Measurements from ENCODE around the gene SERTAD3. TPM values are rescaled to one million over a fixed set of nuclear protein-coding genes. Genes with fewer than 3 reads are reported as not detected.
"Not testable (repeated sequence)": the region's sequence is repeated elsewhere in the genome, so short reads cannot be mapped to it uniquely, and the experiment has no call there.

The SERTAD3 gene
- total RNA-seq, 1 donor from 2014 or later: 25.8 TPM

DNA sequence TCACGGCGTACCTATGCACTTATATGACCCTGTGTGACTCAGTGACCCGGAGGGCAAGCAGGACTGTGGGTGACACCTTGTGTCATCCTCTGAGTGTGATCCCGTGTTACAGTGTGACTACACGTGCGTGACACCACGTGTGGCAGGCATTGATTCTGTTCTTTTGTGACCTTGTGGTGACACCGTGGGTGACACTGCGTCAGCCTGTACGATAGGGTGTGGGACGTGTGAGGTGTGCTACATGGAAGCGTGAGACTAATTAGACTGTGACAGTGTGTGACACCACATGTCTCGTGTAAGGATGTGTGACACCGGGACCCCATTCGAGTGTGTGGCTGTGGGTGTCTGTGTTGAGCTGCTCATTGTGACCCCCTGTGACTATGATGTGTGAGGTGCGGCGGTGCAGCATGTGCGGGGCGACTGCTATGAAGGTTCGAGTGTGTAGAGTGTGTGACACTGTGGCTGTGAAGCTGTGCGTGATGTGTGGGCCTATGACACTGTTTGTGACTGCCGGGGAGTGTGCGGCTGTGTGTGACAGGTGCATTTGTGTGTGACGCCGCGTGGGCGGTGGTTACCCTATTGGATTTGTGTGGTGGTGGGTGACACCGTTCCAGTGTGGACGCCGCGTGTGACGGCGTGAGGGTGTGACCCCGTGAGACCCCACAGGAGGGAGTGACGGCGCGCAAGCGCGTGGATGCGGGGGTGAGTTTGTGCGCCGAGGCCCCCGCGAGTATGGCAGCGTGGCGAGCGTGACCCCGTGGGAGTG lies 22.3 kb upstream of the SERTAD3 start:
- Mint-ChIP-seq H3K36me3 (ENCODE audit: low read depth) (no peaks in the 10 kb centered on the region), H3K27me3 (ENCODE audit: low read depth) (peaks cover 51% of the 10 kb centered on the region), H3K4me1 (peaks cover 19% of the 10 kb centered on the region), H3K4me3 (peak overlapping the region; percentile 88), H3K27ac (ENCODE audit: unreplicated experiment) (no peak overlapping the region), H3K9me3 (no peaks in the 10 kb centered on the region)
- TF ChIP-seq, protein P1, sequence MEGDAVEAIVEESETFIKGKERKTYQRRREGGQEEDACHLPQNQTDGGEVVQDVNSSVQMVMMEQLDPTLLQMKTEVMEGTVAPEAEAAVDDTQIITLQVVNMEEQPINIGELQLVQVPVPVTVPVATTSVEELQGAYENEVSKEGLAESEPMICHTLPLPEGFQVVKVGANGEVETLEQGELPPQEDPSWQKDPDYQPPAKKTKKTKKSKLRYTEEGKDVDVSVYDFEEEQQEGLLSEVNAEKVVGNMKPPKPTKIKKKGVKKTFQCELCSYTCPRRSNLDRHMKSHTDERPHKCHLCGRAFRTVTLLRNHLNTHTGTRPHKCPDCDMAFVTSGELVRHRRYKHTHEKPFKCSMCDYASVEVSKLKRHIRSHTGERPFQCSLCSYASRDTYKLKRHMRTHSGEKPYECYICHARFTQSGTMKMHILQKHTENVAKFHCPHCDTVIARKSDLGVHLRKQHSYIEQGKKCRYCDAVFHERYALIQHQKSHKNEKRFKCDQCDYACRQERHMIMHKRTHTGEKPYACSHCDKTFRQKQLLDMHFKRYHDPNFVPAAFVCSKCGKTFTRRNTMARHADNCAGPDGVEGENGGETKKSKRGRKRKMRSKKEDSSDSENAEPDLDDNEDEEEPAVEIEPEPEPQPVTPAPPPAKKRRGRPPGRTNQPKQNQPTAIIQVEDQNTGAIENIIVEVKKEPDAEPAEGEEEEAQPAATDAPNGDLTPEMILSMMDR (conservative IDR thresholded peaks at IDR 0.05): no peak
- DNase-seq (ENCODE audit: low read depth, low spot score): no peak

DNA sequence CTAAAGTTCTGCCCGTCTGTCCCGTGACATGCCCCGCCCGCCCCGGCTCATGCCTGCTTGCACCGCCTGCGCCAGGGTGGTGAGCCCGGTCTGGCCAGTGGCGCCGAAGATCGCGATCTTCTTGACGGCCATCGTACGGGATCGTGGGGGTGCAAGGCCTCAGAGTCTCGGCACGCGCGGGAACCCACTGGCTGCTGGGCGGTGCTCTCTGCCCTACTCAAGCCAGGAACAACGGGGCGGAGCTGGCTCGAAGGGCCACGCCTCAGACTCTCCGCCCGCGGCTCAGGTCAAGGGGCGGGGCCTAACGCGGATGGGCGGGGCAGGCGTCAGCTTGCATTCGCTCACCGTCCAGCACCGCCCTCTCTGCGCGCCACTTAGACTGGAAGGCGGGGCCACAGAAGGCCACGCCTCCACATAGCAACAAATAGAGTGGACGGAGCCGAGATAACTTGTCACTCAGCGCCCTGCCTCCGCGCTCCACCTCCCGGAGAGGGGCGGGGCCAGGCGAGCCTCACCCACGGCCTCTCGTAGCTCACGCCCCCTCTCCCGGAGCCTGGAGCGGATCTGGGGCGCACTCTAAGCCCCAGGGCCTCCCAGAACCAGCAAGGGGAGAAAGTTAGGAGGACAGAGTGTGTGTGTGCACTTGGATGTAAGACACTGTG lies 21.6 kb upstream of the SERTAD3 start, which contains the start of gene BLVRB:
Gene BLVRB (minus strand): TSS at position 189 of the 662 bp plus-strand sequence. CDS start 57 bp downstream, at position 132.
- H3K4me1 Mint-ChIP-seq: peaks cover 19% of the 10 kb centered on the region
- no peaks in the 10 kb centered on the region for H3K36me3 Mint-ChIP-seq (ENCODE audit: low read depth)
- peak within 1 kb of the TSS; percentile 88 for H3K4me3 Mint-ChIP-seq
- peak; percentile 99 for DNase-seq (ENCODE audit: low read depth, low spot score)
- no peaks in the 10 kb centered on the region for H3K9me3 Mint-ChIP-seq
- H3K27ac Mint-ChIP-seq (ENCODE audit: unreplicated experiment): no peak within 1 kb of the TSS
- H3K27me3 Mint-ChIP-seq (ENCODE audit: low read depth): peaks cover 51% of the 10 kb centered on the region
- TF ChIP-seq, protein P1 (conservative IDR thresholded peaks at IDR 0.05): no peak

DNA sequence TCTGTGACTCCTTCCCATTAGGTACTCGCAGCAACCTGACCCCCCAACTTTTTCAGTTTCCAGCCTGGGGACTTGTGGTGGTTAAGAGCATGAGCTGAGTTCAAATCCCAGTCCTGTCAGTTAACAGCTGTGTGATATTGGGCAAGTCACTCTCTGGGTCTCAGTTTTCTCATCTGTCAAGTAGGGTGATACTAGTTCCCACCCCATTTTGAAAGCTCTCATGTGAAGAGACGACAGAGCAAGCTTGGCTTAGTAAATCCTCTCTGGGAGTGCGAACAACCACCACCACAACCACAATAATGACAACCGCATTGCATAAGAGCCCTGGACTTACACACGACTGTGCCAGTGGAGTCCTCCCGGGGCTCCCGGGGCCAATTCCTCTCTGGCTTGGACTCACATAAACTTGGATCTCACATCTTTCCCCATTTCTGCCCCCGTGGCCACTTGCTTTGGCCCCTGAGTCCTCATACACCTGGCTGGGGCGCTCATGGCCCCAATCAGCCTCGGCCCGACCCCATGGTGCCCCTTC lies 21.0 kb upstream of the SERTAD3 start:
- TF ChIP-seq, protein P1 (conservative IDR thresholded peaks at IDR 0.05): no peak
- Mint-ChIP-seq H3K27me3 (ENCODE audit: low read depth) (peaks cover 48% of the 10 kb centered on the region), H3K36me3 (ENCODE audit: low read depth) (no peaks in the 10 kb centered on the region), H3K4me3 (peak overlapping the region; percentile 88), H3K27ac (ENCODE audit: unreplicated experiment) (no peak overlapping the region), H3K9me3 (no peaks in the 10 kb centered on the region), H3K4me1 (peaks cover 19% of the 10 kb centered on the region)
- DNase-seq (ENCODE audit: low read depth, low spot score): no peak

DNA sequence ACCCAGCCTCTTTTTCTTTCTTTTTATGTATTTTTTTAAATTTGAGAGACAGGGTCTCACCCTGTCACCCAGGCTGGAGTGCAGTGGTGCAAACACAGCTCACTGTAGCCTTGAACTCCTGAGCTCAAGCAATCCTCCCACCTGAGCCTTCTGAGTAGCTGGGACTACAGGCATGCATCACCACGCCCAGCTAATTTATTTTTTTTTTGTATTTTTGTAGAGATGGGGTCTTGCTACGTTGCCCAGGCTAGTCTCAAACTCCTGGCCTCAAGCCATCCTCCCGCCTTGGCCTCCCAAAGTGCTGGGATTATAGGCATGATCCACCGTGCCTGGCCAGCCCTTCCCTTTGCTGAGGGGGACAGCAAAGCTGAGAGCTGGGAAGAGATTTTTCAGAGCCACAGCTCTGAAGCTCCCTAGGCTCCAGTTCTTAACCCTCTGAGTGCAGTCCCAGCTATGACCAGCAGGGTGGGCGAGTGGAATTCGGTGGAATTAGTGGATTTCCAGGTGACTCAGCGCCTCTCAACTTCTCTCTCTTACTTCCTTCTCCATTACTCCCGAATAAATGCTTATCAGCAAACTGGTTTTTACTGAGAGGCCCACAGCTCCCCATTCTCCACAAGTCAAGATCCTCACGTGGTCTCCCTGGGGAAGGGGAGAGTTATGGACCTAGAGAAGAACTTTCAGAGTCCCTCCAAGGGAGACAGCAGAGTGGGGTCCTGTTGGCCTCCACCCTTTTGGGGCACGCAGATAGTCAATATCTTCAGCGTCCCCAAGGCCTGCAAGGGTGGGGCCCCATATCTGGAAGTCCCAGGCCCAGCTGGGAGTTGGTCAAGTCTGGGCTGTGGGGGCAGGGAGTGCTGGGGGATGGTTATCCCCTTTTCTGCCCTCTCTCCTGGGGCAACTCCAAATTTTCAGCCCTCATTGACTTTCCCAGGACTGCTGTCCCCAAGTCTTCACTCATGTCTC lies 20.2 kb upstream of the SERTAD3 start:
- TF ChIP-seq, protein P1 (conservative IDR thresholded peaks at IDR 0.05): peak; percentile 81

DNA sequence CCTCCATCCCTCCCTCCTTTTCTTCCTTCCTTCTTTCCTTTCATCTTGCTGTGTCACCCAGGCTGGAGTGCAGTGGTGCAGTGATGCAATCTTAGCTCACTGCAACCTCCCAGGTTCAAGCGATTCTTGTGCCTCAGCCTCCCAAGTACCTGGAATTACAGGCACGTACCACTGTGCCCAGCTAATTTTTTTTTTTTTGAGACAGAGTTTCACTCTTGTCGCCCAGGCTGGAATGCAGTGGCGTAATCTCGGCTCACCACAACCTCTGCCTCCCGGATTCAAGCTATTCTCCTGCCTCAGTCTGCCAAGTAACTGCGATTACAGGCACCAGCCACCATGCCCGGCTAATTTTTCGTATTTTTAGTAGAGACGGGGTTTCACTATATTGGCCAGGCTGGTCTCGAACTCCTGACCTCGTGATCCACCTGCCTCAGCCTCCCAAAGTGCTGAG lies 19.5 kb upstream of the SERTAD3 start:
- Mint-ChIP-seq H3K4me1 (peaks cover 19% of the 10 kb centered on the region), H3K27me3 (ENCODE audit: low read depth) (peaks cover 41% of the 10 kb centered on the region)
- H3K36me3 Mint-ChIP-seq (ENCODE audit: low read depth); H3K27ac Mint-ChIP-seq (ENCODE audit: unreplicated experiment); H3K4me3 Mint-ChIP-seq; H3K9me3 Mint-ChIP-seq; DNase-seq (ENCODE audit: low read depth, low spot score): not testable (repeated sequence)

More for the DNA sequence above, 20.2 kb upstream of the SERTAD3 start:
- Mint-ChIP-seq H3K9me3 (no peaks in the 10 kb centered on the region), H3K27me3 (ENCODE audit: low read depth) (peaks cover 48% of the 10 kb centered on the region), H3K27ac (ENCODE audit: unreplicated experiment) (no peak overlapping the region), H3K36me3 (ENCODE audit: low read depth) (no peaks in the 10 kb centered on the region), H3K4me3 (peak overlapping the region; percentile 69), H3K4me1 (peaks cover 19% of the 10 kb centered on the region)
- peak; percentile 84 for DNase-seq (ENCODE audit: low read depth, low spot score)

Data from neural crest cell (in vitro differentiated cells).